BLaER1 treated with 17β-estradiol and CSF1 and Interleukin-3, amounts not matched to agents 10 nM and 100 nM (cell line): ENCODE measurements around the gene BLVRB.

Experiments used
- H3K27ac ChIP-seq, 11 experiments: shearing (Covaris generic); formaldehyde crosslinking; 2 replicates each; pipeline ENCODE4 v1.8.1; 2022
- H3K27me3 ChIP-seq, 11 experiments: shearing (Covaris generic); formaldehyde crosslinking; 2 replicates each; pipeline ENCODE4 v1.8.1; 2022
- H3K36me3 ChIP-seq, 11 experiments: shearing (Covaris generic); formaldehyde crosslinking; 2 replicates each; pipeline ENCODE4 v1.8.1; 2022
- H3K4me1 ChIP-seq, 10 experiments: shearing (Covaris generic); formaldehyde crosslinking; 2 replicates each; pipeline ENCODE4 v1.8.1; 2022
- H3K4me2 ChIP-seq, 11 experiments: shearing (Covaris generic); formaldehyde crosslinking; 2 replicates each; pipeline ENCODE4 v1.8.1; 2022
- H3K4me3 ChIP-seq, 10 experiments: shearing (Covaris generic); formaldehyde crosslinking; 2 replicates each; pipeline ENCODE4 v1.8.1; 2022
- H3K9ac ChIP-seq, 11 experiments: shearing (Covaris generic); formaldehyde crosslinking; 2 replicates each; pipeline ENCODE4 v1.8.1; 2022
- H3K9me3 ChIP-seq, 11 experiments: shearing (Covaris generic); formaldehyde crosslinking; replicated peaks in 1 of 11; 2 replicates each; pipeline ENCODE4 v1.8.1; 2022
- H4K20me1 ChIP-seq, 11 experiments: shearing (Covaris generic); formaldehyde crosslinking; 2 replicates each; pipeline ENCODE4 v1.8.1; 2022
- Cebpa-rat ChIP-seq, 11 experiments: shearing (Covaris generic); IDR thresholded peaks; 2 replicates each; pipeline ENCODE4 v1.8.1; 2022

The BLVRB gene

GRCh38 chr19:40425450-40426287 lies 39.9 kb downstream of the BLVRB start, which contains the start of gene SERTAD1:
TSS of gene SERTAD1 (minus strand) at chr19:40425992. CDS start at chr19:40423546, 2,446 bp downstream.
- Histone ChIP-seq H3K27ac (peak within 1 kb of the TSS; percentile 83 to 98 (median 92)), H4K20me1 (peaks cover 0 to 43% (median 14%) of the 10 kb centered on the region in 11 experiments; a peak in 13 of 22 replicates), H3K9me3 (no peaks in the 10 kb centered on the region), H3K27me3 (no peaks in the 10 kb centered on the region), H3K4me1 (peaks cover 34 to 56% (median 46%) of the 10 kb centered on the region in 10 experiments), H3K4me2 (peak within 1 kb of the TSS; percentile 82 to 99 (median 96)), H3K4me3 (peak within 1 kb of the TSS; percentile 69 to 95 (median 84)), H3K9ac (peak within 1 kb of the TSS; percentile 82 to 97 (median 92)), H3K36me3 (peaks cover 11 to 21% (median 18%) of the 10 kb centered on the region in 11 experiments)
- no peak for TF ChIP-seq Cebpa-rat (IDR thresholded peaks at IDR 0.05)

DNA sequence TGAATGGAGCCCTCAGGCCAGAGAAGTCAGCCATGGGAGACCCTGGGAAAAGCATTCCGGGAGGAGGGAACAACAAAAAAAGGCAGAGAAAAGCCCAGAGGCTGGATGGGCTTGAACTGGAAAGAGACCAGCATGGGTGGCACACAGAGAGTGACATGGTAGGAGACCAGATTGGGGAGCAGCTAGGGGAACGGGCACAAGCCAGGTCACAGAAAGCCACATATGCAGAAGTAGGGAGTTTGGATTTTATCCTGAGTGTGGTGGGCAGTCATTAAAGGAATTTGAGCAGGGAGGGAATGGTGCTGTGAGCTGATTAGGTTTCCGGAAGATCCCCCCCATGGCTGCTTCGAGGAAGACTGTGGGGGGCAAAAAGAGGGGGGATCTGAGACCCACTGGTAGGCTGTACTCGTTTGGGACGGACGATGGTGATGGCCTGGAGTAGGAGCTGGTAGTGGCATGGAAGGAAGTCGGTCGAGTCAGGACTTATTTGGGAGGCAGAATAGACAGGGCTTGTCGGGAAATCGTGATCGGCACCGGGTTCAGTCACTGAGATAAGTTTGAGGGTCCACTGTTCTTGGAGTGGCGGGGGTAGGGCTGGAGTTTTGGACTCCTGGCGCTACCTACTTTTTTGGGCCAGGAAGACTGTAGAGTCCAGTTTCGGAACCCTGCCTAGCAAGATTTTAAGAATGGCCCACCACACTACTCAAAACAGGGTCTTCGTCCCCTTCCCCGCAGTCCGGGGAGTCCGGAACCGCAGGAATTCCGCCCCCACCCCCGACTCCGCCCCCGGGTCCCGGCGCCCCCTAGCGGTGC lies 40.7 kb downstream of the BLVRB start:
- Histone ChIP-seq H3K27me3 (no peaks in the 10 kb centered on the region), H3K9ac (peak overlapping the region; percentile 82 to 97 (median 92)), H4K20me1 (peaks cover 0 to 43% (median 14%) of the 10 kb centered on the region in 11 experiments; a peak in 13 of 22 replicates), H3K4me1 (peaks cover 35 to 57% (median 48%) of the 10 kb centered on the region in 10 experiments), H3K9me3 (no peaks in the 10 kb centered on the region), H3K36me3 (peaks cover 11 to 21% (median 18%) of the 10 kb centered on the region in 11 experiments), H3K4me2 (peak overlapping the region; percentile 82 to 99 (median 96)), H3K4me3 (peak overlapping the region; percentile 69 to 95 (median 84)), H3K27ac (peak overlapping the region; percentile 83 to 98 (median 92))
- TF ChIP-seq Cebpa-rat (IDR thresholded peaks at IDR 0.05): no peak

- peak overlapping the region in 4 of 11 experiments; percentile 38 to 98 (median 92); a peak in 7 of 22 replicates for H3K27ac ChIP-seq
- peak overlapping the region; percentile 82 to 99 (median 96); a peak in 20 of 22 replicates for H3K4me2 ChIP-seq
- H3K4me3 ChIP-seq: peak overlapping the region in 8 of 10 experiments; percentile 71 to 95 (median 84); a peak in 15 of 20 replicates
- no peaks in the 10 kb centered on the region for H3K9me3 ChIP-seq
- peaks cover 11 to 21% (median 18%) of the 10 kb centered on the region in 11 experiments for H3K36me3 ChIP-seq
- TF ChIP-seq Cebpa-rat (IDR thresholded peaks at IDR 0.05): no peak
- H3K9ac ChIP-seq: peak overlapping the region in 10 of 11 experiments; percentile 87 to 97 (median 92); a peak in 15 of 22 replicates
- peaks cover 36 to 66% (median 54%) of the 10 kb centered on the region in 10 experiments for H3K4me1 ChIP-seq
- no peaks in the 10 kb centered on the region for H3K27me3 ChIP-seq
- H4K20me1 ChIP-seq: peaks cover 0 to 43% (median 14%) of the 10 kb centered on the region in 11 experiments; a peak in 13 of 22 replicates
These were observed 41.6 kb downstream of the BLVRB start for GRCh38 chr19:40423938-40424337.

DNA sequence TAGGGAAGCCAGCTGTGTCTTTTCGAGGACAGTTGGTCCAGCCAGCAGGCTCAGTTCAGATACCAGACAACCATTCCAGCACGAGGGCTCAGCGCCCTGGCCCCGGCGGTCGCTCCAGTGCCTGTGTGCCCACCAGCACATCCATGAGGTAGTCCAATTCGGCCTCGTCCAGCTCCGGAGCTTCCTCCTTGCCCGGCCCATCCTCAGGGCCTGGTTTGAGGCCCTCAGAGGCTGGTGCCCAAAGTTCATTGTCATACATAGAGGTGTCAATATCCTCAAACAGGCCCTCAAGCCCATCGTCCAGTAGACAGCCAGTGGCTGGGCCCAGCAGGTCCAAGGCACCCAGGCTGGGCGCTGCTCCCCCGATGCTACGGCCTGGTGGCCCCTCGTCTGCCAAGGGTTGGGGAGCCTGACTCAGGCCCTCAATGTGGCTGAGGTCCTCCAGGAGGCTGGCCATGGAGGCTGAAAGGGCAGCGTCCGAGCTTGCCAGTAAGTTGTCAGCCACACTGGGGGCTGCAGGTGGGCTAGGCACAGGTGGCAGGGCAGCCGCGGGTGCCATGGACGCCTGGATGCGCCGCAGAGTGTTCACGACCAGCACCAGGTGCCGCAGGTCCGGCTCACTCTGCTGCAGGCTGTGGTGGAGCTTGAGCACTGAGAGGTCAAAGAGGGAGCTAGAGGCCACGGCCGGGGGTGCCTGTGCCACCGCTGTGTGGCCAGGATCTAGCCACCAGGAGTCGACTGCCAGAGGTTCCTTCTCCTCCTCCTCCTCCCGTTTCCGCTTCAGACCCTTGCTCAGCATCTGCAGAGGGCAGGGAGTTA lies 42.6 kb downstream of the BLVRB start:
- peak overlapping the region in 7 of 11 experiments; percentile 82 to 98 (median 94); a peak in 12 of 22 replicates for H3K4me2 ChIP-seq
- peaks cover 11 to 21% (median 18%) of the 10 kb centered on the region in 11 experiments for H3K36me3 ChIP-seq

GRCh38 chr19:40421993-40422747 lies 43.4 kb downstream of the BLVRB start:
- Histone ChIP-seq H3K9ac (peak overlapping the region; percentile 78 to 97 (median 85); a peak in 18 of 22 replicates), H3K4me2 (peak overlapping the region; percentile 80 to 98 (median 95); a peak in 21 of 22 replicates), H3K36me3 (peaks cover 11 to 21% (median 18%) of the 10 kb centered on the region in 11 experiments), H3K4me3 (peak overlapping the region in 4 of 10 experiments; percentile 54 to 85 (median 66); a peak in 5 of 20 replicates), H3K27ac (peak overlapping the region in 8 of 11 experiments; percentile 78 to 98 (median 90); a peak in 11 of 22 replicates), H3K9me3 (no peaks in the 10 kb centered on the region), H3K4me1 (peaks cover 50 to 76% (median 69%) of the 10 kb centered on the region in 10 experiments), H4K20me1 (peaks cover 0 to 43% (median 14%) of the 10 kb centered on the region in 11 experiments; a peak in 13 of 22 replicates), H3K27me3 (no peaks in the 10 kb centered on the region)
- TF ChIP-seq Cebpa-rat (IDR thresholded peaks at IDR 0.05): no peak

More for the DNA sequence above, 42.6 kb downstream of the BLVRB start:
- Histone ChIP-seq H3K27ac (peak overlapping the region in 3 of 11 experiments; percentile 89 to 98 (median 96); a peak in 3 of 22 replicates), H4K20me1 (peaks cover 0 to 43% (median 14%) of the 10 kb centered on the region in 11 experiments; a peak in 13 of 22 replicates), H3K9me3 (no peaks in the 10 kb centered on the region), H3K27me3 (no peaks in the 10 kb centered on the region), H3K4me1 (peaks cover 42 to 69% (median 63%) of the 10 kb centered on the region in 10 experiments), H3K4me3 (peak overlapping the region in 2 of 10 experiments; percentile 85 to 95; a peak in 4 of 20 replicates), H3K9ac (peak overlapping the region in 9 of 11 experiments; percentile 18 to 97 (median 89); a peak in 14 of 22 replicates)
- no peak for TF ChIP-seq Cebpa-rat (IDR thresholded peaks at IDR 0.05)

- peak overlapping the region; percentile 78 to 97 (median 85) for H3K9ac ChIP-seq
- H3K4me2 ChIP-seq: peak overlapping the region; percentile 80 to 98 (median 94)
- H3K27ac ChIP-seq: peak overlapping the region; percentile 75 to 98 (median 86)
- peaks cover 11 to 21% (median 18%) of the 10 kb centered on the region in 11 experiments for H3K36me3 ChIP-seq
- peaks cover 50 to 77% (median 71%) of the 10 kb centered on the region in 10 experiments for H3K4me1 ChIP-seq
- TF ChIP-seq Cebpa-rat (IDR thresholded peaks at IDR 0.05): no peak
- H3K4me3 ChIP-seq: peak overlapping the region; percentile 54 to 85 (median 66)
- H3K27me3 ChIP-seq: no peaks in the 10 kb centered on the region
- H4K20me1 ChIP-seq: peaks cover 0 to 43% (median 14%) of the 10 kb centered on the region in 11 experiments; a peak in 13 of 22 replicates
- no peaks in the 10 kb centered on the region for H3K9me3 ChIP-seq
These were observed 44.5 kb downstream of the BLVRB start for GRCh38 chr19:40420766-40421765.
